Activated CD8-positive, alpha-beta memory T cell treated with anti-CD3 and anti-CD28 coated beads, Interleukin-2, amount 50 U/mL, for 24 hours (primary cell): ENCODE measurements around the gene TPRN.

Experiments
- DNase-seq: peaks from one replicate; pipeline ENCODE4 v3.0.0-alpha.2; 2020; ENCODE audit errors: extremely low read depth

TPRN gene

DNA sequence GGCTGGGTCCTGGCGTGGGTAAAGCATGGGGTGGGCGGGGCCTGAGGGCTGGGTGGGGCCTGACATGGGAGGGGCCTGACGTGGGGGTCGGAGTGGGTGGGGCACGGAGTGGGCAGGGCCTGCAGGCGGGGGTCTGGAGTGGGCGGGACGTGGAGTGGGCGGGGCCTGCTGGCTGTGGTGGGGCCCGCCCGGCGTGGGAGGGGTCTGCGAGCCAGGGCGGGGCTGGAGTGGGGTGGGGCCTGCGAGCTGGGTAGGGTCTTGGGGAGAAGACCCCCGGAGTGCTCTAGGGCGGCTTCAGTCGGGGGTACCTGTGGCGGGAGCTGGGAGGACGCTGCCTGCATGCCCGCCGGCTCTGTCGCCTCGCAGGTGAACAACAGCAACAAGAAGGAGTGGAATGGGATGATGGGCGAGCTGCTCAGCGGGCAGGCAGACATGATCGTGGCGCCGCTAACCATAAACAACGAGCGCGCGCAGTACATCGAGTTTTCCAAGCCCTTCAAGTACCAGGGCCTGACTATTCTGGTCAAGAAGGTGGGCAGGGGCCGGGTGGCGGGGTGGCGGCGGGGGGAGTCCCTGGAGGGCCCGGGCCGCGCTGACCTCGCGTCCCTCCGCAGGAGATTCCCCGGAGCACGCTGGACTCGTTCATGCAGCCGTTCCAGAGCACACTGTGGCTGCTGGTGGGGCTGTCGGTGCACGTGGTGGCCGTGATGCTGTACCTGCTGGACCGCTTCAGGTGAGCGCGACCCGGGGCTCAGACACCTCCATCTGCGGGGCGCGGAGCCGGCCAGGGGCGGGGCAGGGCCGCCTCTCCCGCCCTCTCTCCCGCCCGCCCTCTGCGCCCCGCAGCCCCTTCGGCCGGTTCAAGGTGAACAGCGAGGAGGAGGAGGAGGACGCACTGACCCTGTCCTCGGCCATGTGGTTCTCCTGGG is 38.7 kb downstream of the TPRN start:
- DNase-seq, result no peak

DNA sequence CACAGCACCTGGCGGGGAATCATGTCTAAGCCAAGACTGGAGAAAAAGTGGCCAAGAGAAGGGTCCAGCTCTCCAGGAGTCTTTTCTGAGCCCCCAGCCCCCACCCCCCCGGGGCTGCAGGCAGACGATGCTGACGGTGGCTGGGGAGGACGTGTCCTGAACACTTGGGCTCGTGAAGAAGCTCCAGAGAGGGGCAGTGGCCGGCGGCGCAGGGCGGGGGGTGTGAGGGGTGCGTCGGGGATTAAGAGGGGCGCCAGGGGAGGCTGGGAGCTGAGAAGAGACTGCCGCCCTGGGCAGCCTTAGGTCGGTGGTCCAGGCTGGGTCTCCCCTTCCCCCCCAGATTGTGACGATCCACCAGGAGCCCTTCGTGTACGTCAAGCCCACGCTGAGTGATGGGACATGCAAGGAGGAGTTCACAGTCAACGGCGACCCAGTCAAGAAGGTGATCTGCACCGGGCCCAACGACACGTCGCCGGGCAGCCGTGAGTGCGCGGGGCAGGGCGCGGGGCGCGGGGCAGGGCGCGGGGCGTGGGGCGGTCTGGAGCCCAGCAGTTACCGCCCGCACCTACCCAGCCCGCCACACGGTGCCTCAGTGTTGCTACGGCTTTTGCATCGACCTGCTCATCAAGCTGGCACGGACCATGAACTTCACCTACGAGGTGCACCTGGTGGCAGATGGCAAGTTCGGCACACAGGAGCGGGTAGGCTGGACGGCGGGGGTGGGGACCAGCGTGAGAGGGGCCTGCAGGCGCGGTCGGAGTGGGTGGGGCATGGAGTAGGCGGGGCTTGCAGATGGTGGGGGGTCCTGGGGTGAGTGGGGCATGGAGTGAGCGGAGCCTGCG is 39.6 kb downstream of the TPRN start:
- DNase-seq, result no peak

DNA sequence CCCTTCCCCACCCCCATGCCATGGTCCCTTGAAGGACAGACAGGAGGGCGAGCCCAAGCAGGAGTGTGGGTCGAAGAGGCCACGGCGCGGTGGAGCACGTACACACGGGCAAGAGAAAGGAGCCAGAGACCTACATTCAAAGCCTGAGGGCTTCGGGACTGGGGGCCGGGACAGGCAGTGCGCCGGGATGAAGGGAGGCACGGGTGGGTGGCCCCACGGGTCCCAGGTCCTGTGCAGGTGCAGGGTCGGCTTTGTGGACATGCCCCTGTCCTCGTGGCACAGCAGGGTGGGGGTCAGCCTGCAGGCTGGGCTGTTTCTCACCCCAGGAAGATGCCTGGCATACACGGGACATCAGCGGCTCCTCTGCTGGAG is 40.5 kb downstream of the TPRN start:
- DNase-seq, result no peak

DNA sequence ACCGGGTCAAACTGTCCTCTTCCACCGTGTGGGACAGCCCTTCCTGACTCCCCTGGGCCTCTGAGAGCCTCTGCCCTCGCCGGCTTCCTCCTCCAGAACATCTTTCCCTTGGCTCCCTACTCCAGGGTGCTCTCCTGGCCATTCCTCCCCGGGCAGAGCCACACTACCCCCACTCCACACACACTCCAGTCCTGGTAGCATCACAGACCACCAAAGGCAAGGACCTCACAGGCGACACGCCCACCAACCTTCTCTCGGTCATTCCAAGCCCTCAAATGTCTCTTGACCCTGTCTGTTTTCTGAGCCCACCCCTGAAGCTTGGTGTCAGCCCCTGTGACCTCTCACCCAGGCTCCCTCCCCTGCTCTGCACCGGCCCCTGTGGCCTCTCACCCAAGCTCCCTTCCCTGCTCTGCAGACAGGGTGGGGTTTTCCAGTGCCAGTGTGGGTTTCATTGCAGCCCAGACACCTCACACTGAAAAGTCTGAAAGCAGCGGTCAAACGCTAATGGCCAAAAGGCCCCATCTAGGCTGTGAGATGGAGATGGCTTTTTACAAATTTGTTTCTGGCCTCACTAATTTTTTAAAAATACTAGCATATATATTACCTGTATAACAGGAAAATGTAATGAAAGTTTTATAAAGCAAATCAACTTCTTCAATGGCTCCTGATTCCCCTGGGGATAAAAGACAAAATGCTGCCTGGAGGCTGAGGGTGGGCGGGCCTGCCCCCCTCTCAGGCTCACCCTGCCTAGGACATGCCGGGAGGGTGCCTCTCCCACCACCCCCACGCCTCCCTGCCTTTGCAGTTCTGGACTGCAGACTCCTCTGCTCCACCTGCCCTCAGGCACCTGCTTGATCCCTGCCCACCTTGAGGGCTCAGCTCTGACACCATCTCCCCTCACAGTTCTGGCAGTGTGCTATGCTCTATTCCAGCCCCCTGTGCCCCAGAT is 41.2 kb downstream of the TPRN start:
- no peak for DNase-seq

DNA sequence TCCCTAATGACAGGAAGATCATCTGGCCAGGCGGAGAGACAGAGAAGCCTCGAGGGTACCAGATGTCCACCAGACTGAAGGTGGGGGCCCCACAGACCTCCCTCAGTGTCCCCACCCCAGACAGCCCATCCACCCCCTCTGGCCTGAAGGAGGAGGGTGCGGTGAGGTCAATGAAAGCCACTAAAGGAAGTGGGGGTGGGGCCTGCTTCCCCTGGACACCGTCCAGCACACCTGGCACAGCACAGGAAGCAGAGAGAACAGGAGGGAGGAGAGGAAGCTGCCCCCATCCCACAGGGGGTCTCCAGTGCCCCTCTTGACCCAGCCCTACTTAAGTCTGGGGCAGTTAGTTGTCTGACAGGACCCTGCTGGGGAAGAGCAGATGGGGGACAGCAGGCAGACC is 41.9 kb downstream of the TPRN start:
- no peak for DNase-seq

- no peak for DNase-seq
These were observed 42.7 kb downstream of the TPRN start for GRCh38 chr9:137157618-137158415.

DNA sequence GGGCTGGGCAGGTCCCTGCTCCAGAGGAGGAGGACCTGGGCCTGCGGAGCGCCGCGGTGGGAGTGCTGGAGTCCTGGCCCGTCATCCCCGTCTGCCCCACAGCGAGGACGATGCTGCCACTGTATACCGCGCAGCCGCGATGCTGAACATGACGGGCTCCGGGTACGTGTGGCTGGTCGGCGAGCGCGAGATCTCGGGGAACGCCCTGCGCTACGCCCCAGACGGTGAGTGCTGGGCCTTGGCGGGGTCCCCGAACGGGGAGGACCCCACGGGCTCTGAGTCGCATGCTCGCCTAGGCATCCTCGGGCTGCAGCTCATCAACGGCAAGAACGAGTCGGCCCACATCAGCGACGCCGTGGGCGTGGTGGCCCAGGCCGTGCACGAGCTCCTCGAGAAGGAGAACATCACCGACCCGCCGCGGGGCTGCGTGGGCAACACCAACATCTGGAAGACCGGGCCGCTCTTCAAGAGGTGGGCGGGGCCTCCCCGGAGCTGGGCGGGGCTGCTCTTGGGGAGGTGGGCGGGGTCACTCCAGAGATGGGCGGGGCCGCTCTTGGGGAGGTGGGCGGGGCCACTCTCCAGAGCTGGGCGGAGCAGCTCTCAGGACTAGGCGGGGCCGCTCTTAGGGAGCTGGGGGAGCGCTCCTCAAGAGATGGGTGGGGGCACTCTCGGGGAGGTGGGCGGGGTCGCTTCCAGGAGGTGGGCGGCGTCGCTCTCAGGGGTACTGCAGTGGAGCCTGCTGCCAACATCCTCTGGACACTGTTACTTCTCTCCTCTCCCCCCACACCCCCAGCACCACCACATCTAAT is 43.8 kb downstream of the TPRN start:
- DNase-seq, result no peak

GRCh38 chr9:137152844-137153405 is 47.6 kb downstream of the TPRN start:
- DNase-seq, result no peak

- DNase-seq, result no peak
These were observed 49.7 kb downstream of the TPRN start for GRCh38 chr9:137150617-137151457.

- no peak for DNase-seq
These were observed 50.5 kb downstream of the TPRN start for GRCh38 chr9:137149942-137150616.

GRCh38 chr9:137149363-137149762 is 51.2 kb downstream of the TPRN start:
- DNase-seq, result no peak

DNA sequence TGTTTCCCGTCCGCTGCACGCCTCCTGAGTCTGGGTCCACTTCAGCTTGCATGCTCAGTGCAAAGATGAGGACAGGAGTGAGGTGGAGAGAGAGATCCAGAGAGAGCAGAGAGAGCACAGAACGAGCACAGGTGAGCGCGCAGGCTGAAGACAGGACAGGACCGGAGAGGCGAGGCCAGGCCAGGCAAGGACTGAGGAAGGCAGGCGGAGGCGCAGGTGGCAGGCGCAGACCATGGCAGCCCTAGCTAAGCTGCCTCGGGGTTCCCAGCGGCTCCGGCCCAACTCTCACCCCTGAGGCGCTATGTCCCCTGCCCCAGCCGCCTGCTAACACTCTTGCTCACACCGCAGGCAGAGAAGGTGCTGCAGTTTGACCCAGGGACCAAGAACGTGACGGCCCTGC is 51.9 kb downstream of the TPRN start:
- no peak for DNase-seq

GRCh38 chr9:137148242-137148641 is 52.3 kb downstream of the TPRN start:
- DNase-seq, result no peak

- DNase-seq, result no peak
These were observed 52.8 kb downstream of the TPRN start for GRCh38 chr9:137147793-137148160.

DNA sequence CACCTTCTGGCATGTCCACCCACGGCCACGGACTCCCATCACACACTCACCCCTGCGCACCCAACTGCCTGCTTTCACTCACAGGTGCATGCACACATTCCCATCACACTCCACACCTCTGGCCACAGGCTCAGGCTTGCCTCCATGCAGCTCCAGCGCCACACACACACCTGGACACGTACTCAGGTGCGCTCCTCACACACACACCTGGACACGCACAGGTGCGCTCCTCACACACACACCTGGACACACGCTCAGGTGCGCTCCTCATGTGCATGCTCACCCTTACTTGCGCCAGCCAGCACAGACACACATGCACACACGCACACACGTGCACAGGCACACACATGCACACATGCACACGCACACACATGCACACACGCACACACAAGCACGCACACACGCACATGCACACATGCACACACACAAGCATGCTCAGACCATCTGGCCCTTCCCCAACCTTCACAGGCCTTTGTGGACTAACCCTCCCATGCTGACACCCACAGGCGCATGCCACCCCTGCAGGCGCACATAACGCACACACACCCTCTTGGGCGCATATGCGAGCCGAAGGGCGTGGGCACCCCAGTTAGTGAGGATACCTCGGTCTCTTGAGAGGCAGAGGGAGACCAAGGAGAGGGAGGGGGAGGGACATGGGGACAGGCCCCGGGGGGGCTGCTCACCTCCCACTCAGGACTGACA is 53.3 kb downstream of the TPRN start:
- DNase-seq, result no peak

GRCh38 chr9:137146527-137146918 is 54.0 kb downstream of the TPRN start:
- no peak for DNase-seq

DNA sequence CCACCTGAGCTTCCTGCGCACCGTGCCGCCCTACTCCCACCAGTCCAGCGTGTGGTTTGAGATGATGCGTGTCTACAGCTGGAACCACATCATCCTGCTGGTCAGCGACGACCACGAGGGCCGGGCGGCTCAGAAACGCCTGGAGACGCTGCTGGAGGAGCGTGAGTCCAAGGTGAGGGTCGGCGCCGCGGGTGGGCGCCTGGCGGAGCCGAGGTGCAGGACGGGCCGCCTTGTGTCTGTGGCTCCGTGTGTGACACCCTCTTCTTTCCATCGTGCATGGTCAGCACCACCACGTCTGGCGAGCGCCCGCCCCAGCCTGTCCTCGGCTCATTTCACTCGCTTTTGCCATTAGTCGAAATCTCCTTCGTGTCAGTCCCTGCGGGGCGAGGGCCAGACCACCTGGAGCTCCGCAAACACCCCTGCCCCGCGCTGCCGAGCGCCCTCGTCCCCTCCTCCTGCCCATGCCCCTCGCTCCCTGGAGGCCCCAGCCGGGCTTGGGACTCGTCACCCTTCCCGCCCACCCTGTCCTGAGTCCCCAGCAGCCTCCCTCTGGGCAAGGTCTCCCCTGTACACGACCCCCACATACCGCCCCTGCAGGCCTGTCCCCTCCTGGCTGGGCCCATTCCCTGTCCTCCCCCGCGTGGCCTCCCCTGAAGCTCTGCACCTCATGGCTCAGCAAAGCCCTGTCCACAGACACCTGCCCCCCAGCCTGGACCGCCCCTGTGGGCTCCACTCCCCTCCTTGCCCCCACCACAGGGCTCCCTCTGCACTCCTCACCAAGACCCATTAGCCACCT is 54.6 kb downstream of the TPRN start:
- DNase-seq, result no peak
